GM13977 (cell line): ENCODE results near the gene CNTNAP5.
A peak's percentile ranks its signal among the peaks of the same experiment; 100 is the strongest.

ENCODE experiments used
- DNase-seq: peaks from one replicate; pipeline ENCODE4 v3.0.0; 2012; ENCODE audit warnings: low spot score
- CTCF ChIP-seq: IDR thresholded peaks from 2 replicates; pipeline ENCODE4 v1.5.1; 2012; ENCODE audit warnings: mild to moderate bottlenecking, control low read depth; ENCODE audit not compliant: insufficient read depth; ENCODE audit errors: extremely low read depth, missing control alignments
- in situ Hi-C: fragments of 300-500 bp; cut with MboI; formaldehyde crosslinking; loops from one replicate; pipeline ENCODE4 v1.12.0; 2022; ENCODE audit warnings: low sequenced_read_pairs, low pct_unique_long_range_greater_than_20kb, mixed read lengths, inconsistent platforms; ENCODE audit not compliant: unreplicated experiment

Gene CNTNAP5

GRCh38 chr2:124024561-124025170, 421 bp upstream of the CNTNAP5 start:
- in situ Hi-C loops: no loop called here
- TF ChIP-seq CTCF: no peak
- no peak for DNase-seq

- TF ChIP-seq CTCF: no peak
- no peak for DNase-seq
- in situ Hi-C loops: no loop called here
Measured at GRCh38 chr2:124025891-124026434, 876 bp downstream of the CNTNAP5 start.

GRCh38 chr2:124026503-124026902, 1.4 kb downstream of the CNTNAP5 start:
- DNase-seq: no peak
- in situ Hi-C loops: no loop called here
- no peak for TF ChIP-seq CTCF

- peak; percentile 60 for TF ChIP-seq CTCF
- DNase-seq: peak; percentile 71
- in situ Hi-C loops: no loop called here
Measured at GRCh38 chr2:124027182-124027581, 2.1 kb downstream of the CNTNAP5 start.

- in situ Hi-C loops: no loop called here
- no peak for DNase-seq
- no peak for TF ChIP-seq CTCF
Measured at GRCh38 chr2:124032799-124033198, 7.7 kb downstream of the CNTNAP5 start.

- no peak for TF ChIP-seq CTCF
- in situ Hi-C loops: no loop called here
- no peak for DNase-seq
Measured at GRCh38 chr2:124034265-124034664, 9.2 kb downstream of the CNTNAP5 start.
